Activated gamma-delta T cell treated with anti-CD3 and anti-CD28 coated beads, Interleukin-2, amount 50 U/mL, for 16 hours (primary cell): ENCODE measurements around the gene HIVEP1.

Experiments
- DNase-seq: peaks from one replicate; pipeline ENCODE4 v3.0.0-alpha.2; 2020; ENCODE audit warnings: low read depth

The HIVEP1 gene

GRCh38 chr6:12049165-12049564 is 37.1 kb downstream of the HIVEP1 start:
- DNase-seq, result no peak

GRCh38 chr6:12051861-12052368 is 39.8 kb downstream of the HIVEP1 start:
- DNase-seq, result peak; percentile 24

GRCh38 chr6:12058172-12058961 is 46.3 kb downstream of the HIVEP1 start:
- no peak for DNase-seq

- DNase-seq, result peak; percentile 39
Observed at GRCh38 chr6:12060780-12061609, 48.9 kb downstream of the HIVEP1 start.

- no peak for DNase-seq
Observed at GRCh38 chr6:12062605-12063004, 50.5 kb downstream of the HIVEP1 start.

- DNase-seq, result no peak
Observed at GRCh38 chr6:12064131-12064530, 52.0 kb downstream of the HIVEP1 start.

GRCh38 chr6:12064538-12065071 is 52.5 kb downstream of the HIVEP1 start:
- no peak for DNase-seq

- no peak for DNase-seq
Observed at GRCh38 chr6:12065321-12066140, 53.4 kb downstream of the HIVEP1 start.

GRCh38 chr6:12066297-12066696 is 54.2 kb downstream of the HIVEP1 start:
- DNase-seq, result no peak

GRCh38 chr6:12068899-12069557 is 56.9 kb downstream of the HIVEP1 start:
- DNase-seq, result no peak

GRCh38 chr6:12069891-12070529 is 57.9 kb downstream of the HIVEP1 start:
- DNase-seq, result no peak

- DNase-seq, result no peak
Observed at GRCh38 chr6:12071064-12071615, 59.0 kb downstream of the HIVEP1 start.

- DNase-seq, result no peak
Observed at GRCh38 chr6:12075067-12075563, 63.0 kb downstream of the HIVEP1 start.

- DNase-seq, result no peak
Observed at GRCh38 chr6:12077021-12077710, 65.1 kb downstream of the HIVEP1 start.

GRCh38 chr6:12078014-12078413 is 65.9 kb downstream of the HIVEP1 start:
- DNase-seq, result no peak

- no peak for DNase-seq
Observed at GRCh38 chr6:12081771-12082170, 69.7 kb downstream of the HIVEP1 start.

- DNase-seq, result no peak
Observed at GRCh38 chr6:12082368-12082767, 70.3 kb downstream of the HIVEP1 start.

GRCh38 chr6:12083302-12083701 is 71.2 kb downstream of the HIVEP1 start:
- no peak for DNase-seq

GRCh38 chr6:12083763-12084162 is 71.7 kb downstream of the HIVEP1 start:
- no peak for DNase-seq

GRCh38 chr6:12084681-12085080 is 72.6 kb downstream of the HIVEP1 start:
- DNase-seq, result no peak
